ENCODE results near the gene ASS1.

ASS1 gene

GRCh38 chr9:130448035-130448624 is 3.4 kb downstream of the ASS1 start (continued):
- no peak for TF ChIP-seq ZNF280C (tag by site-specific recombination; IDR thresholded peaks at IDR 0.05)
- TF ChIP-seq, protein P1, sequence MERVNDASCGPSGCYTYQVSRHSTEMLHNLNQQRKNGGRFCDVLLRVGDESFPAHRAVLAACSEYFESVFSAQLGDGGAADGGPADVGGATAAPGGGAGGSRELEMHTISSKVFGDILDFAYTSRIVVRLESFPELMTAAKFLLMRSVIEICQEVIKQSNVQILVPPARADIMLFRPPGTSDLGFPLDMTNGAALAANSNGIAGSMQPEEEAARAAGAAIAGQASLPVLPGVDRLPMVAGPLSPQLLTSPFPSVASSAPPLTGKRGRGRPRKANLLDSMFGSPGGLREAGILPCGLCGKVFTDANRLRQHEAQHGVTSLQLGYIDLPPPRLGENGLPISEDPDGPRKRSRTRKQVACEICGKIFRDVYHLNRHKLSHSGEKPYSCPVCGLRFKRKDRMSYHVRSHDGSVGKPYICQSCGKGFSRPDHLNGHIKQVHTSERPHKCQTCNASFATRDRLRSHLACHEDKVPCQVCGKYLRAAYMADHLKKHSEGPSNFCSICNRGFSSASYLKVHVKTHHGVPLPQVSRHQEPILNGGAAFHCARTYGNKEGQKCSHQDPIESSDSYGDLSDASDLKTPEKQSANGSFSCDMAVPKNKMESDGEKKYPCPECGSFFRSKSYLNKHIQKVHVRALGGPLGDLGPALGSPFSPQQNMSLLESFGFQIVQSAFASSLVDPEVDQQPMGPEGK (tag by site-specific recombination; IDR thresholded peaks at IDR 0.05) = peak; percentile 80
- no peak for TF ChIP-seq GLIS1 (tag by site-specific recombination; IDR thresholded peaks at IDR 0.05)
- TF ChIP-seq SP7 (tag by site-specific recombination; IDR thresholded peaks at IDR 0.05) = peak; percentile 58; the same call in 1 of the 2 replicates
- TF ChIP-seq YY1 (tag by site-specific recombination; IDR thresholded peaks at IDR 0.05) = no peak
- TF ChIP-seq ZNF555 (tag by site-specific recombination; conservative IDR thresholded peaks at IDR 0.05) = no peak
- TF ChIP-seq SCRT2 (tag by site-specific recombination; IDR thresholded peaks at IDR 0.05) = peak; percentile 77
- TF ChIP-seq ZIC2 (tag by site-specific recombination; IDR thresholded peaks at IDR 0.05) = peak; percentile 92
- TF ChIP-seq ZFP69B (tag by site-specific recombination; IDR thresholded peaks at IDR 0.05) = peak; percentile 84
- TF ChIP-seq, protein P2, sequence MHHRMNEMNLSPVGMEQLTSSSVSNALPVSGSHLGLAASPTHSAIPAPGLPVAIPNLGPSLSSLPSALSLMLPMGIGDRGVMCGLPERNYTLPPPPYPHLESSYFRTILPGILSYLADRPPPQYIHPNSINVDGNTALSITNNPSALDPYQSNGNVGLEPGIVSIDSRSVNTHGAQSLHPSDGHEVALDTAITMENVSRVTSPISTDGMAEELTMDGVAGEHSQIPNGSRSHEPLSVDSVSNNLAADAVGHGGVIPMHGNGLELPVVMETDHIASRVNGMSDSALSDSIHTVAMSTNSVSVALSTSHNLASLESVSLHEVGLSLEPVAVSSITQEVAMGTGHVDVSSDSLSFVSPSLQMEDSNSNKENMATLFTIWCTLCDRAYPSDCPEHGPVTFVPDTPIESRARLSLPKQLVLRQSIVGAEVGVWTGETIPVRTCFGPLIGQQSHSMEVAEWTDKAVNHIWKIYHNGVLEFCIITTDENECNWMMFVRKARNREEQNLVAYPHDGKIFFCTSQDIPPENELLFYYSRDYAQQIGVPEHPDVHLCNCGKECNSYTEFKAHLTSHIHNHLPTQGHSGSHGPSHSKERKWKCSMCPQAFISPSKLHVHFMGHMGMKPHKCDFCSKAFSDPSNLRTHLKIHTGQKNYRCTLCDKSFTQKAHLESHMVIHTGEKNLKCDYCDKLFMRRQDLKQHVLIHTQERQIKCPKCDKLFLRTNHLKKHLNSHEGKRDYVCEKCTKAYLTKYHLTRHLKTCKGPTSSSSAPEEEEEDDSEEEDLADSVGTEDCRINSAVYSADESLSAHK (tag by site-specific recombination; IDR thresholded peaks at IDR 0.05) = peak; percentile 65; the same call in 1 of the 2 replicates
- TF ChIP-seq, protein P3, sequence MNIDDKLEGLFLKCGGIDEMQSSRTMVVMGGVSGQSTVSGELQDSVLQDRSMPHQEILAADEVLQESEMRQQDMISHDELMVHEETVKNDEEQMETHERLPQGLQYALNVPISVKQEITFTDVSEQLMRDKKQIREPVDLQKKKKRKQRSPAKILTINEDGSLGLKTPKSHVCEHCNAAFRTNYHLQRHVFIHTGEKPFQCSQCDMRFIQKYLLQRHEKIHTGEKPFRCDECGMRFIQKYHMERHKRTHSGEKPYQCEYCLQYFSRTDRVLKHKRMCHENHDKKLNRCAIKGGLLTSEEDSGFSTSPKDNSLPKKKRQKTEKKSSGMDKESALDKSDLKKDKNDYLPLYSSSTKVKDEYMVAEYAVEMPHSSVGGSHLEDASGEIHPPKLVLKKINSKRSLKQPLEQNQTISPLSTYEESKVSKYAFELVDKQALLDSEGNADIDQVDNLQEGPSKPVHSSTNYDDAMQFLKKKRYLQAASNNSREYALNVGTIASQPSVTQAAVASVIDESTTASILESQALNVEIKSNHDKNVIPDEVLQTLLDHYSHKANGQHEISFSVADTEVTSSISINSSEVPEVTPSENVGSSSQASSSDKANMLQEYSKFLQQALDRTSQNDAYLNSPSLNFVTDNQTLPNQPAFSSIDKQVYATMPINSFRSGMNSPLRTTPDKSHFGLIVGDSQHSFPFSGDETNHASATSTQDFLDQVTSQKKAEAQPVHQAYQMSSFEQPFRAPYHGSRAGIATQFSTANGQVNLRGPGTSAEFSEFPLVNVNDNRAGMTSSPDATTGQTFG (tag by site-specific recombination; IDR thresholded peaks at IDR 0.05; ENCODE audit: borderline replicate concordance) = no peak
- 0 out of 2 replicates have a peak, but pooled peaks have one; percentile 35 for TF ChIP-seq ZSCAN18 (tag by site-specific recombination; IDR thresholded peaks at IDR 0.05)
- peak; percentile 97 for TF ChIP-seq ZBTB48 (tag by site-specific recombination; IDR thresholded peaks at IDR 0.05)
- TF ChIP-seq PRDM10 (tag by site-specific recombination; IDR thresholded peaks at IDR 0.05) = no peak; the same call in none of the 2 replicates
- TF ChIP-seq, protein P4, sequence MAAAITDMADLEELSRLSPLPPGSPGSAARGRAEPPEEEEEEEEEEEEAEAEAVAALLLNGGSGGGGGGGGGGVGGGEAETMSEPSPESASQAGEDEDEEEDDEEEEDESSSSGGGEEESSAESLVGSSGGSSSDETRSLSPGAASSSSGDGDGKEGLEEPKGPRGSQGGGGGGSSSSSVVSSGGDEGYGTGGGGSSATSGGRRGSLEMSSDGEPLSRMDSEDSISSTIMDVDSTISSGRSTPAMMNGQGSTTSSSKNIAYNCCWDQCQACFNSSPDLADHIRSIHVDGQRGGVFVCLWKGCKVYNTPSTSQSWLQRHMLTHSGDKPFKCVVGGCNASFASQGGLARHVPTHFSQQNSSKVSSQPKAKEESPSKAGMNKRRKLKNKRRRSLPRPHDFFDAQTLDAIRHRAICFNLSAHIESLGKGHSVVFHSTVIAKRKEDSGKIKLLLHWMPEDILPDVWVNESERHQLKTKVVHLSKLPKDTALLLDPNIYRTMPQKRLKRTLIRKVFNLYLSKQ (tag by site-specific recombination; IDR thresholded peaks at IDR 0.05; ENCODE audit: borderline replicate concordance) = no peak
- no peak for TF ChIP-seq ZNF658 (tag by site-specific recombination; IDR thresholded peaks at IDR 0.05)
- TF ChIP-seq ZNF112 (tag by site-specific recombination; IDR thresholded peaks at IDR 0.05) = no peak
- no peak for TF ChIP-seq ZNF133 (tag by site-specific recombination; IDR thresholded peaks at IDR 0.05)
- no peak for TF ChIP-seq ZNF202 (tag by site-specific recombination; IDR thresholded peaks at IDR 0.05; ENCODE audit: borderline replicate concordance)
- TF ChIP-seq ZBTB49 (tag by site-specific recombination; IDR thresholded peaks at IDR 0.05; ENCODE audit: low read depth) = no peak
